Measurements from ENCODE around the gene EHD1.

The EHD1 gene

DNA sequence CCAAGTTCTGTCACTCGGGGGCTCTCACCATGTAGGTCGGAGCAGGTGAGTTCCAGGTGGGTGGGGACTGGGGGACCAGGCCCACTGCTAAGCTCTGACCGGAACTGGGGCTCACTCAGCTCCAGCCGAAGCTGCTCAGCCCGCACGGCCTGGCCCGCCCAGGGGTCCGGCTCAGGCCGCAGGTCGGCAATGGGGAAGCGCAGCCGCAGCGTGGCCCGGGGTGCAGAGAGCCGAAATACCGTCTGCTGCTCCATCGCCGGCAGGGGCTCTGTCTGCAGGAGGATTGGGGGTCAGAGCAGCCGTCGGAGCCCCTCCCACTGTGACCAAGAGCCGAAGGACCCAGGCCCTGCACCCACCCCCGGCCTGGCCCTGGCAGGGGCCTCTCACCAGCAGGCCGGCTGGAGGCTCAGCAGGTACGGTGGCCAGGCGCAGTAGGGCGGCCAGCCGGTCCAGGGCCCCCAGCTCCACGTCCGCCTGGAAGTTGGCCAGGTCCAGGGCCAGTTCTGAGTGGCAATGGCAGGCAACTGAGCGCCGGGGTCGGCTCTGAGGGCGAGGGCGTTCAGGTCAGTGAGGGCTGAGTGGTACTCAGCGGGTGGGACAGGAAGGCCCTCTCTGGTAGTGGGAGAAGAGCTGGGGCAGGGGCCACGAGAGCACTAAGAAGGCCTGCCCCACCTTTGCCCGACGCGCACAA, 31.4 kb upstream of the EHD1 start:
- no peak for DNase-seq

DNA sequence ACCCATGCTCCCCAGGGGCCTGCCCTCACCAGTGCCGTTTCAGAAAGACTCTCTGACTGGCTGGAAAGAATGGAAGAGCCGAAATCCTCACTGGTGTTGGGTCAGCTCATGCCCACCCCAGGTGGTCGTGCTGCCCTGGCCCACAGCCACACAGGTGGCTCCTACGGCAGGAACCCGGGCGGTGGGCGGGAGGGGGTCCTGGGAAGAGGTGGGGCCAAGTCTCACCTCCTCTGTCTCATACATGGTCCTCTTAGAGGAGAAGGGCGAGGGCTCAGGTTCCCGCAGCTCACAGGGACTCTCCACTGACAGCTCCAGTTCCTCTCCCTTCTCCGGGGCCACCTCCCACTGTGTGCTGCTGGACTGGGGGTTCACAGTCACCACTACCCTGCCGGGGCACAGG, 30.3 kb upstream of the EHD1 start:
- DNase-seq: no peak

DNA sequence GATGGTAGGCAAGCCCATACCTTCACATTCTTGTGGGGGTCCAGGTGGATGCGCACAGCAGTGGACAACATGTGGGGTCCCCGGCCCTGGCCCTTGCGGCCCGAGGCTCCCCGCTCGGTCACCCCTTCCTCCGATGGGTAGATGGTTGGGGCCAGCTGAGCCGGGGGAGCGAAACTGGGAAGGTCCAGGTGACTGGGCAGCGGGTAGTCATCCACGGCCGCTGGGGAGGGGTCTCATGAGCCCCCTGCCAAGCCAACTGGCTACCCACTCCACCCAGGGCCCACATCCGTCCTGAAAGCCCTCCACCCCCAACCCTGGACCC, 27.9 kb upstream of the EHD1 start:
- DNase-seq: no peak

DNA sequence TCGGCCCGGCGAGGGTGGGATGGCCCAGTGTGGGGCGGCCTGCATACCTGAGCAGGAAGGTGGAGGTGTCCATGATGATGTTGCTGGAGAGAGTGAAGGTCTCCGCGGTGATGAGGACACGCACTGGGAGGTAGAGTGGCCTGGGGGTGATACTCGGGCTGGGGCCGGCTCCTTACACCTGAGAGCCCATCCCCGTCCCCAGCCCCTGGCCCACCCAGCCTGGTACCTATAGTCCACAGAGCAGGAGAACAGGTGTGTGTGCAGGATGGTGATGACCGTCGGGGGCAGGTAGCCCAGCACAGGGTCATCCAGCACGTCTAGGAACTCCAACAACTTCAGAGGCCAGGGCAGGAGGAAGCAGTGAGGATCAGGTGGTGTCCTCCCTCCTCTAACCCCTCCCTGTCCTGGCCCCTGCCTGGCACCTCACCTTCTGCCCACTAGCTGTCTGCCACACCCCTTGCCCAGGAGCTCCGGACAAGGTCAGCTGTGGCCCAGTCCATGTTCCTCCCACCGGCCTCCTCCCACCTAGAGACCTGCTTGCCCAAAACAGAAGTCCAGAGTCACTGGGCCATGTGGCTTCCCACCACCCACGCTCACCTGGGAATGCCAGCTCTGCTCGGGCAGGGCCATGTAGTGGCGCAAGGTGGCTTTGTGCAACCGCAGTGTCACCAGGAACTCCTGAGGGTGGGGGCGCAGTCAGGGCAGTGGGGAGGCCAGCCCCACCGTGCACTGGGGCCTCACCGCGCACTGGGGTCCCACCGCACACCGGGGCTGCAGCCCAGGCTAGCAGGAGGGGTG, 27.3 kb upstream of the EHD1 start:
- DNase-seq: no peak

DNA sequence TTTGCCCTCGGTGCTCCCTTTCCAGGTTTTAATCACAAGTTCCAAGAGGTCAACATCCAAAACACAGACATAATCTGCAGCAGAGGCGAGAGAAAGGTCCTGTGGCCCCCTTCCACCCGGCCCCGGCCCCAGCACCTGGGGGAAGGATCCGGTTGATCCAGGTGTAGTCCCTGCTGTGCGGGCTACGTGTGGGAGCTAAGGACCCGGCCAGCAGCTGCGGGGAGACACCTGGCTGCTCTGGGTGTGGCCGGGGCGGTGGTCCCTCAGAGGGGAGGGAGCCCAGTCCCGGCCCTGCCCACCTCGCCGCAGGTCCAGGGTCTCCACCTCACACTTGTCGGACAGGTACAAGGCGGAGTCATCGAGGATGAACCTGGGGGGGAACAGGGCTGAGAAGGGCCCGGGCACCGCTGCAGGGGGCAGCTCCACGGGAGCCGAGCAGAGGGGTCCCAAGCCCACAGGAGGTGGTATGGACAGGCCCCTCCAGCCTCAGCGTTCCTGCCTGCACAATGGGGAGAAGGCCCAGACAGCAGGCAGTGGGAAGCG, 24.9 kb upstream of the EHD1 start:
- DNase-seq: no peak

DNA sequence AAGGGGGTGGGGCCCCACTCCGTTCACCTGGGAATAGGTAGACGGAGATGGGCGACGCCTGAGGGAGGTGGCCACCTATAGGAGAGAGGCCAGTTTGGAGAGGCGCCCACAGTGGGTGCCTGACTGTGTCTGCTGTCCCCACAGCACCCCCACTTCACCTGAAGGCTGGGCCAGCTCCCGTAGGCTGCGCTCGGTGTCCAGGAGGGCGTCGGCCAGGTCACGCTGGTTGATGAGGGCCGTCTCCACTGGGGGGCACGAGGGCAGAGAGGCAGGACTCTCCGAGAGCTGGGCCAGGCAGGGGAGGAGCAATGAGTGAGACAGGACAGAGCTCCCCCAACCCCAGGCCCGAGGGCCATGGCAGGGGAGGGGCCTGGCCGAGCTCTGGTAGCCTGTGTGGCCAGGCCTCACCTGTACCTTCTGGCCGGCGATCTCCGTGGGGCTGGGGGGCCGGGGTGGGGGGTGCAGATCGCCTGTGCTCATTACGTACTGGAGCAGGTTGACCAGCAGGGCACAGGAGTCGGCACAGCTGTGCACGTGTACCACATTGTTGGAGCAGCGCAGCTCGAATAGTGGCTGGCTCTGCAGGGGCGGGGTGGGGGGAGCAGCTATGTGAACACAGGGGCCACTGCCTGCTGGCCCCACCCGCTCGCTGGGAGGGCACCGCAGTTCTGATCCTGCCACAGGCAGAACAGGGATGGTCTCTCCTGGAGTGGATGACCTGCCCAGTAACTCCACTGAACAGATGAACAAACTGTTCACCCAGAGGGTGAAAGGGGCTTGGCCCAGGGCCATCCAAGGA, 23.9 kb upstream of the EHD1 start:
- no peak for DNase-seq

DNA sequence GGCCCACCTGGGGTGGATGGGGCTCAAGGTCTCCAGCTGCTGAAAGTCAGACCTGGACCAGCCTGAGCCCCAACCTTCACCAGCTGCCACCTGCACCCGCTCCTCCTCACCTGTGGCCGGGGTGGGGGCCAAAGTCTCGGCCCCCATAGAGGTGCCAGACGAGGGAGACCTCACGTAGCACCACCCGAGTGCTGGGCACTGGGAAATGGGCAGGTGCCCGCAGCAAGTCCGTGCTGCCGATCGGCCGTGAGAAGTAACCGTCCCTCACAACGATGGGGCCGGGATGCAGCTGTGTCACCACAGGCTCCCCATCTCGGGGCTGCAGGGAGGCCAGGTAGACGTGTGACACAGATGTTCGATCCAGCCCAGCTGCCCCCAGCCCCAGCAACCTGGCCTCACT, 22.4 kb upstream of the EHD1 start:
- no peak for DNase-seq

DNA sequence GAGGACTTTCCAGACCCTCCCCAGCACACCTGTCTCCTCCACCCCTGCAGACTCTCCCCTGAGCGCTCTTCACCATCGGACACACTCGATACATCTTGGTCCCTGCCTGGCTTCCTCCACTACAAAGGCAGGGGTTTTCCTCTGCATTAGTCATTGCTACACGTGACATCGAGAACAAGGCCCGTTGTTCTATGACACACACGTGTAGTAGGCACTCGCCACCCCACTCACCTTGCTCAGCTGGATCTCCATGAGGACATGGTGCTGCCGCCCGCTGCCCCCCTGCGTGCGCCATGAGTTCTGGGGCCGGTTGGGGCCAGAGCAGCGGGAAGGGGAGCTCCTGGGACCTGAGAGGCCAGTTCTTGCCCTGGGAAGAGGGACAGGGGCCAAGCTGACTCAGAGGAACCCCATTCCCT, 21.9 kb upstream of the EHD1 start:
- DNase-seq: no peak

DNA sequence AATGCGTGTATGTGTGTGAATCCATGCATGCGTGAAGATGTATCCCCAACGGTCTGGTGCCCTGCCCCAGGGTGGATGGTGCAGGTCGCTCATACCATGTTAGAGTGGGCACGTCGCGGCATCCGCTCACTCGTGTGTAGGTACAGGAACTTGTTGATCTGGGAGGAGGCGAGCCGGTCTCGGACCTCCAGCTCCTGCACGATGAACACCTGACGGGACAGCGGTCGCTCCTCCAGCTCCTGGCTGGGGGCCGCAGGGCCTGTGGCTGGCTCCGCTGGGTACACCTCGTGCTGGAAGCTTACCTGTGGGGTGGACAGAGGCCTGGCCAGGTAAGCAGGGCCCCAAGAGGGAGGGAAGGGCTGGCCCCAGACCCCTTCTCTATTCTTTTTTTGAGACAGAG, 20.1 kb upstream of the EHD1 start:
- DNase-seq: no peak

DNA sequence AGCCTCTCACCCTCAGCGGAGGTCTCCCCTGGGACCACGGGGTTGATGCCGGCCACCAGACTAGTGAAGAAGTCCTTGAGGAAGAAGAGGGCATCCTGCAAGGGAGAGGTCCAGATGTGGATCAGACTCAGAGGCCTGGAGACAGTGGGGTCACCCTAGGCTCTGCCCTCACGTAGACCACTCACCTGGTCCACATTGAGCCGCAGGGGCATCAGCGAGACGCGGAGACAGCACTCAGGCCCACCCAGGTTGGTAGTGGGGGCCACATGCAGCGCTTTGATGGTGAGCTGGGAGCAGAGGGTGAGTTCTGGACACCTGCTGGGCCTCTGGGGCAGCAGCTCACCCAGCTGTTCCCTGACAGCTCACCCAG, 19.6 kb upstream of the EHD1 start:
- no peak for DNase-seq

DNA sequence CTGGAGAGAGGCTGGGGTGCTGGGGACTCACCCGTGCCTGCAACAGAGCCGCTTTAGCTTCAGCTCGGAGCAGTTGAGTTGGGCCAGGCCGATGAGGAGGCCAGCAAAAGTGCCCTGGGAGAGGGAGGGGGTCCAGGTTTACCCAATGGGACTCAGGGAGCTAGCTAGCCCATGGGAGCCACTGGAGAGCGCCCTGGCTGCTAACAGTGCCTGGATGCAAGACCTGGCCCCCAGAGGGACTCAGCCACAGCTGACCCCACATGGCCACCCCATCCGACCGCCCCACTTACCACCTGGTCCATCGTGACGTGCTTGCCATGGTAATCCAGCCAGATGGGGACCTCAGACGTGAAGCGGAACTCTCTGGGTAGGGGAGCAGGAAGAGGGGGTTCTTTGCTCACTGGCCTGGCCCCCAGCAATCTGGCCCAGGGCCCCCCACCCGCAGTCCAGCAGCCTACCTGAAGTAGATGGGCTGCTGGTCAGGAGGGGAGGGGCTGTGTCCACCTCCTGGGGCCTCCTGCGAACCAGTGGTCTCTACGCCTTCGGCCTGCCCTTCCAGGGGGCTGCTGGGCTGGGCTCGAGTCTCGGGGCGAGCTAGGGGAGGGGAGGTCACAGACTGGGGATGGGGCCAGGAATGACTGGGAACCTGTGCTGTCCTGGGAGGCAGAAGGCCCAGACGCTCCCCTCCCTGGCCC, 19.1 kb upstream of the EHD1 start:
- no peak for DNase-seq

DNA sequence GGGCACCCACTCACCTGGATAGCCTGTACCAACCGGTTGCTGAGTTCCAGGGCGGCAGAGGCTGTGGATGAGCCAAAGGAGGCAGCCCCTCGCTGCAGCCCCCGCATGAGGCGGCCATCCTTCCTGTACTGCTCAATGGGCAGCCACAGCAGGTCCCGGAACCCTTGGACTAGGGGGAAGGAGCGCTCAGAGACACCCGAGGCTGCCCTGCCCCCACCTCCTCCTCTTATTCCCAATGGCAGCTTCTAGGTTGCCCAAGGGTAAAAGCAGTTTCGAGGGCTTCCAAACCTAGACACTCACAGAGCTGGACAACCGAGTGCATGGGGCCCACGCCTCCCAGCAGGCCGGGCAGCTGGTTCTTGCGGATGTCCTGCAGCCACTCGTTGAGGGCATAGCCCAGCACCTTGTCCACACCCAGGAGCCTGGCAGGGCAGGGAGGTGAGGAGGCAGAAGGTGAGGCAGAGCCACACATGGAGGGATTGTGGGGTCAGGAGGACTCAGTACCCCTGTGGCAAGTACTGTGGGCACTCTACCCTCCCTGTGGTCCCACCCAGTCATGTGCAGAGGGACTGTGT, 18.1 kb upstream of the EHD1 start:
- DNase-seq: no peak

DNA sequence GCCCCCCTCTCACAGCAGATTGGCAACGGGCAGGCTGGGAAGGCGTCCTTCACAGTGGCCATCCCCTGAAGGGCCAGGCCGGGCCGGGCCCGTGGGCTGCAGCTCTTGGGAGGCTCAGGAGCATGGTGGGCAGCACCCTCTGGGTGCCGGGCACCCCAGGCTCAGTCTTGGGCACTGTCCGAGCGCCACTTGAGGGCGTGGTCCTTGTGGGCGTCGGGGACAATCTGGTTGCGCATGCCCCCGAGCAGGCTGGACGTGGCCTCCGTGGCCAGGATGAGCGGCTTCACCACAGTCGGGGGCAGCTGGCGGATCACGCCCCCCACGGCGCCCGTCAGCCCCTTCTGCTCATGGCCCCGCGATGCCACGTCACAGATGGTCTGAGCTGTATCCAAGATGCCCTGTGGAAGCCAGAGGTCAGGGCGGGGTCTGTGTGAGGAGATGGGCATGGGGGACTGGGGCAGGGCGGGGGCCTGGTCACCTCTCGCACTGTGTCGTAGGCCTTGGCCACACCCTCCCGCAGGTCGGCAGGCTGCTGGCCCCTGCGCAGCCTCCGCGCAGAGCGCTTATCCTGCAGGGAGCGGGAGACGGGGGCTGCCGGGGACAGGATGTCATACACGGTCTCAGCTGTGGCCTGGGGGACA, 16.5 kb upstream of the EHD1 start:
- DNase-seq: no peak

DNA sequence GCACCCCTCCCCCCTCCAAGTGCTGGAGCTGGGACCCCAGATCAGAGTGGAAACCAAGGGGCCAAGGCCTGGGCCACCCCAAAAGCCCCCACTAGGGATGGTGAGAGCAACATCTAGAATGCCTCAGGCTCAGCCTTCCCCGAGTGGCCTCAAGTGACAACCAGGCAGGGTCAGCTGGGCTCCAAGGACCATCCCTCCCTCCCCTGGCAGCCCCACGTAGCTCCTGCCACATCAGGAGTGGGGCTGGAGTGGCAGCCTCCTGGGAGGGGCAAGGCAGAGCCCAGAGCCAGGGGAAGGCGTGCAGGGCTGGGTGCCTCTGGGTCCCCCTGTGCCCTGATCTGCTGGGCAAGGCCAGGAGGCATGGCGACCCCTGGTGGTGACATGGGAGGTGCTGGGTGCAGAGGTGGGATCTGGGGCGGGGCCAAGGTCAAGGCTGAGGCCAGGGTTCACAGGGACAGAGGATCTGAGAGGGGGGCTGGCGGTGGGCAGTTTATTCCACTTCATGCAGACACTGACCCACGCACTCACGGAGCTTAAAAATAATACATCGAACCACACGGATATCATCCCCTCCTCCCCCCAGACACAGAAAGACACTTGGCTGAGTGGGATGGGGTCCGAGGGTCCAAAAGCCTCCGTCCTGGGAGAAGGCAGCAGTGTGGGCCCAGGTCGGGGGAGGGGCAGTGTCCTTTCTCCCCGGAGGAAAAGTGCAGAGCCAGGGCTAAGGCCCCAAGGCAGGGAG, 15.8 kb upstream of the EHD1 start:
- peak; percentile 27 for DNase-seq

DNA sequence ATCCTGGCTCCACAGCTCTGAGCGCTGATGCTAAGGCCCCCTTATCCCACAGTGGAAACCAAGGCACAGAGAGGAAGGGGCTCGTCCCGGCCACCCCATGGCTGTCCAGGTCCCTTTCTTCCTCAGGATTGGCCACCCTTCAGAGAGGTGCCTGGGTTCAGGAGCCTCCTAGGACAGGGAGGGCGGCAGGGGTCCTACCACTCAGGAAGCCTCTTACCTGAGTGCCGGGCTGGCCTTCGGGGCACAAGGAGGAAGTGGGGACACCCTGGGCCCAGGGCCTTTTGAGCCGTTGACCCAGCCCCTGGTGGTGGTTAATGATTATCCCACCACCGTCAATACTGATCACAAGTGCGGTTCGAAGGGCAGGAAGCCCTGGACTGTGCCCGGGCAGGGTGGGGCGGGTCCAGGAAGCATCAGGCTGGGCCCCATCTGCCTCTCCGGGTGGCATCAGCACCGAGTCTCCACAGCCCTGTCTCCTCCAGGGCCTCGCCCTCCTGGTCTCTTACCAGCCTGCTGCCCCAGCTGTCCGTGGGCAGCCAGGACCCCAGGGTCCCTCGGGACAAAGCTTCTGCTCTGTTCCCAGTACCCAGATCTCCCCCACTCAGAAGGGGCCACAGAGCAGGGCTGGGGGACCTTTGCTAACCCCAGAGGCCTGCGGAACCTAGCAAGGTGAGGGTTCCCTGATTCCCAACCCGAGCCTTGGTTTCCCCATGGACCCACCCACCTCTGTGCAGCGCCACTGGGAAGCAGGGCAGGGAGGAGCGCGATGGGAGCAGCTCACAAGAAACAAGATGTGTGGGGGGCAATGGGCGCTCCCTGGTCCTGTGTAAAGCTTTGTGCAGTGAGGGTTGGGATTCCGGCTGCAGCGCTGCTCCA, 15.0 kb upstream of the EHD1 start:
- no peak for DNase-seq

DNA sequence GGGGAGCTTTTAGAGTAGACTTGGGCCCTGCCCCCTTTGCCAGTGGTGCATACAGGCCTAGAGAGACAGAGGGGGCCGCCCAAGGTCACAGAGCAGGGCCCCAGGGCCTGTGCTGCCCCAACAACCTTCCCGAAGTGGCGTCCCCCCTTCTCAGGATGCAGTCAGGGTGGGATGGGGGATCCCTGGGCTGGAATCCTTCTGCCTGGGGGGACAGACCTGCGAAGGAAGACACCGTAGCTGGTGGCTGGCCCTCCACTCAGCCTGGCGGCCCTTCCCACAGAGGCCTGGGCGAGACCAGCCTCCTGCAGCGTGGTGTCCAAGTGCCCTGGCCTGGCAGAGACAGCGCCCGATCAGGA, 14.4 kb upstream of the EHD1 start:
- no peak for DNase-seq

DNA sequence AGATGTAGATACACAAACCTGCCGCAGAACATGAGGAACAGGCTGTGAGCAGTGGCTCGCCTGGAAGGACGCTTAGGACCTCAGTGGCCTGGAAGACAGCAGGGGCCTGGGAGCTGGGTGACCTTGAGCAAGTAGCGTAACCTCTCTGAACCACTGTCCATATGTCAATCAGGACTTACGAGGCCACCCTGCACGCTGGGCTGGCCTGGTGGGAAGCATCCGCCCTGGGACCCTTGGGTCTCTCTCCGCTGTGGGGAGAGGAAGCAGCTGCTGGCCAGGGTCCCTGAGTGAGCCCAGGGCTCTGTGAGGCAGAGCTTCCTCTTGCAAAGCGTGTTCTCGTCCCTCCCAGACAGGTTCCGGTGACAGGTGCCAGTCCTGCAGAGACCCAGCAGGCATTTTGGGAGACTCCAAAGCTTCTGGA, 14.0 kb upstream of the EHD1 start:
- no peak for DNase-seq

DNA sequence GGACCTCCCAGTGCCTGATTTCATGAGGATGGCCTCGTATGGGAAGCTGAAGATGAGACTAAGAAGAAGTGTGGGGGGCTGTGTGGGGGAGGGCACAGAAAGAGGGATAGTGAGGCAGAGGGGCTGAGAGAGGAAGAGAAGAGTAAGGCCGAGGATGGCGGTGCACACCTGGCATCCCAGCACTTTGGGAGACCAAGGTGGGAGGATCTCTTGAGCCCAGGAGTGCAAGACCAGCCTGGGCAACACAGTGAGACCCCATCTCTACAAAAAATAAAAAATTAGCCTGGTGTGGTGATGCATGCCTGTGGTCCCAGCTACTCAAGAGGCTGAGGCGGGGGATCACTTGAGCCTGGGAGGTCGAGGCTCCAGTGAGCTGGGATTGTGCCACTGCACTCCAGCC, 13.5 kb upstream of the EHD1 start:
- DNase-seq: no peak

DNA sequence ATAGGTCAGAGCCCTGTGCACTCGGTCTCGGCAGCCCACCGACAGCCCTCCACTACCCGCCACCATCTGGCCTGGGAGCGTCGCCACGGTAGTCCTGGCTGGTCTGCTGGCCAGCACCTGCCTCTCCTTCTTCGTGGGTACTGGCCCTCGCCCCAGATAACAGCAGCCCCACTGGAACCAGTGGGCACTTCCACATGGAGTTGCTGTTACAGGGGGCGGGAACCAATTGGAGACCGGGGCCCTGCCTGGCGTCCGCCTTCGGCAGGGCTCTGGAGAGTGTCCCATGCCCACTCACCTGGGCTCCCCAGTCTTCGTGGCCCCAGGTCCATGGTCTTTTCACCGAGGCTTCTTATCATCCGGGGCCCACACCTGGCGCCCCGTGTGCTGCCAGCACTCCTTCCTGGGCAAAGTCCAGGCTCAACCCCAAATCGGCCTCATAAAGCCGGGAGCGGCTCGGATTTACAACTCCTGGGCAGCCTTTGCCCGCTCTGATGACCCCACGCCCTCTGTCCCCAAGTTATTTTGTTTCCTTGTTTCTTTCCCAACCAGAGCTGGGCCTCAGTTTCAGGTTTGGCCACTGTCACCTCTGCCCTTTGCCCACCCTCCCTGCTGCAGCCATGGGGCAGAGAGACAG, 12.9 kb upstream of the EHD1 start:
- no peak for DNase-seq

DNA sequence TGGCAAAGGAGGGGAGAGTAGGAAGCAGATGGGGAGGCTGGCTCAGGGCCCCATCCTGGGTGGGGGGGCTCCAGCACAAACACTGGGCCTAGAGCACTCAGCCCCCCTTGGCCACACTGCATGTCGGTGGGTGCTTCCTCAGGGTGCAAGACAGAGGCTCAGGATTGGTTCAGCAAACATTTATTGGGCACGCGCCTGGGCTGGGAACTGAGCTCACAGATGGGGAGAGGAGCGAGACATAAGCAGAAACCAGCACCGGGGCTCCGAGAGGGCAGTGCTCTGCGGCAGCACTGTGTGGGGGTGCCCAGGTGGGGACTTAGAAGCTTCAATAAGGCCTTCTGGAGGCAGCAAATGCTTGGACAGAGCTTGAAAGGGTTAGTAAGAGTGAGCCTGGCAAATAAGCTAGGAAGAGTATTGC, 12.1 kb upstream of the EHD1 start:
- no peak for DNase-seq

Data from NCI-H526 treated with DMSO at 0.1 percent for 48 hours (cell line).